H9 (cell line): Measurements from ENCODE around the gene ARHGAP15. TPM values are rescaled to one million over a fixed set of nuclear protein-coding genes. Genes with fewer than 3 reads are reported as not detected.

Experiments used
- DNase-seq: peaks from one replicate; pipeline ENCODE4 v3.0.0-alpha.2; 2017
- H2AFZ ChIP-seq: one replicate; pipeline ENCODE4 v1.6.1; 2013; ENCODE audit warnings: mild to moderate bottlenecking, low read length, control low read depth, moderate library complexity
- H2AK5ac ChIP-seq: 2 replicates; pipeline ENCODE4 v1.6.1; 2013; ENCODE audit warnings: low read length, control low read depth, mixed read lengths; ENCODE audit not compliant: insufficient read length
- H2BK120ac ChIP-seq: one replicate; pipeline ENCODE4 v1.6.1; 2013; ENCODE audit warnings: low read depth, mild to moderate bottlenecking, low read length, control low read depth, inconsistent platforms; ENCODE audit not compliant: poor library complexity, severe bottlenecking
- H2BK12ac ChIP-seq: 2 replicates; pipeline ENCODE4 v1.6.1; 2013; ENCODE audit warnings: low read length, control low read depth, mixed read lengths, low read depth; ENCODE audit not compliant: insufficient read length
- H2BK15ac ChIP-seq: 2 replicates; pipeline ENCODE4 v1.6.1; 2013; ENCODE audit warnings: low read depth, low read length, control low read depth
- H2BK20ac ChIP-seq: one replicate; pipeline ENCODE4 v1.6.1; 2013; ENCODE audit warnings: low read depth, mild to moderate bottlenecking, low read length, control low read depth, inconsistent platforms; ENCODE audit not compliant: poor library complexity, severe bottlenecking
- H2BK5ac ChIP-seq: 2 replicates; pipeline ENCODE4 v1.6.1; 2013; ENCODE audit warnings: low read length, control low read depth, mixed read lengths; ENCODE audit not compliant: insufficient read length
- H3K14ac ChIP-seq: 2 replicates; pipeline ENCODE4 v1.6.1; 2013; ENCODE audit warnings: low read length, control low read depth; ENCODE audit not compliant: insufficient read depth
- H3K18ac ChIP-seq: 2 replicates; pipeline ENCODE4 v1.6.1; 2013; ENCODE audit warnings: low read depth, mild to moderate bottlenecking, mixed read lengths, low read length, control low read depth; ENCODE audit not compliant: insufficient read length
- H3K23ac ChIP-seq: 2 replicates; pipeline ENCODE4 v1.6.1; 2013; ENCODE audit warnings: low read length, control low read depth, mixed read lengths, low read depth; ENCODE audit not compliant: insufficient read length
- H3K23me2 ChIP-seq: 2 replicates; pipeline ENCODE4 v1.6.1; 2013; ENCODE audit warnings: low read depth, mild to moderate bottlenecking, mixed read lengths, low read length, control low read depth; ENCODE audit not compliant: insufficient read length, poor library complexity, severe bottlenecking
- H3K27ac ChIP-seq: 2 replicates; pipeline ENCODE4 v1.5.1; 2013; ENCODE audit warnings: low read length, control low read depth, mixed read lengths, low read depth; ENCODE audit not compliant: insufficient read length
- H3K27me3 ChIP-seq: 2 replicates; pipeline ENCODE4 v1.6.1; 2013; ENCODE audit warnings: low read length, control low read depth, inconsistent platforms; ENCODE audit not compliant: insufficient read depth
- H3K4ac ChIP-seq: 2 replicates; pipeline ENCODE4 v1.6.1; 2013; ENCODE audit warnings: low read depth, mild to moderate bottlenecking, control low read depth, inconsistent platforms, low read length, moderate library complexity
- H3K4me1 ChIP-seq: 2 replicates; pipeline ENCODE4 v1.6.1; 2013; ENCODE audit warnings: low read length, control low read depth, inconsistent platforms; ENCODE audit not compliant: insufficient read depth
- H3K4me2 ChIP-seq: 2 replicates; pipeline ENCODE4 v1.6.1; 2013; ENCODE audit warnings: low read length, control low read depth, mixed read lengths; ENCODE audit not compliant: insufficient read length, insufficient read depth
- H3K56ac ChIP-seq: 2 replicates; pipeline ENCODE4 v1.6.1; 2013; ENCODE audit warnings: low read depth, mild to moderate bottlenecking, mixed read lengths, low read length, control low read depth; ENCODE audit not compliant: insufficient read length
- H3K79me1 ChIP-seq: 2 replicates; pipeline ENCODE4 v1.6.1; 2013; ENCODE audit warnings: low read depth, mild to moderate bottlenecking, moderate library complexity, low read length, control low read depth, inconsistent platforms; ENCODE audit not compliant: insufficient read depth, poor library complexity, severe bottlenecking
- H3K79me2 ChIP-seq: 2 replicates; pipeline ENCODE4 v1.6.1; 2013; ENCODE audit warnings: low read length, control low read depth, inconsistent platforms; ENCODE audit not compliant: insufficient read depth
- H3K9ac ChIP-seq: 2 replicates; pipeline ENCODE4 v1.6.1; 2013; ENCODE audit warnings: low read length, control low read depth, mixed read lengths; ENCODE audit not compliant: insufficient read length; ENCODE audit errors: extremely low read depth
- H3K9me3 ChIP-seq: one replicate; pipeline ENCODE4 v1.6.1; 2013; ENCODE audit warnings: low read depth, low read length, inconsistent platforms; ENCODE audit not compliant: control insufficient read depth
- H3T11ph ChIP-seq: one replicate; pipeline ENCODE4 v1.6.1; 2013; ENCODE audit warnings: mild to moderate bottlenecking, low read length, control low read depth, inconsistent platforms
- H4K20me1 ChIP-seq: one replicate; pipeline ENCODE4 v1.6.1; 2013; ENCODE audit not compliant: control insufficient read depth, insufficient read length, insufficient read depth
- H4K5ac ChIP-seq: 2 replicates; pipeline ENCODE4 v1.6.1; 2013; ENCODE audit warnings: low read depth, mild to moderate bottlenecking, mixed read lengths, low read length, control low read depth; ENCODE audit not compliant: insufficient read length
- H4K8ac ChIP-seq: replicated peaks from 2 replicates; pipeline ENCODE4 v1.6.1; 2013; ENCODE audit warnings: low read length, control low read depth, mixed read lengths, low read depth; ENCODE audit not compliant: insufficient read length
- H4K91ac ChIP-seq: 2 replicates; pipeline ENCODE4 v1.6.1; 2013; ENCODE audit warnings: low read depth, mild to moderate bottlenecking, moderate library complexity, mixed read lengths, low read length, control low read depth; ENCODE audit not compliant: insufficient read length
- H3K27ac Mint-ChIP-seq, 3 experiments: 2 replicates in 2 of 3; 3 replicates in 1 of 3; pipeline ENCODE4 v1.8.0; 2020 to 2021; ENCODE audit warnings: mixed read lengths in 3 of 3, mild to moderate bottlenecking in 1 of 3, moderate library complexity in 1 of 3
- H3K27me3 Mint-ChIP-seq: 2 replicates; pipeline ENCODE4 v1.8.0; 2021; ENCODE audit warnings: low read depth, mild to moderate bottlenecking, moderate library complexity, mixed read lengths
- H3K36me3 Mint-ChIP-seq, 3 experiments: 2 replicates in 2 of 3; 3 replicates in 1 of 3; pipeline ENCODE4 v1.8.0; 2020 to 2021; ENCODE audit warnings: low read depth in 3 of 3, mixed read lengths in 3 of 3; ENCODE audit not compliant: insufficient read depth in 1 of 3
- H3K4me1 Mint-ChIP-seq, 2 experiments: 2 replicates each; pipeline ENCODE4 v1.8.0; 2020; ENCODE audit warnings: mixed read lengths in 2 of 2
- H3K4me3 Mint-ChIP-seq, 2 experiments: 2 replicates in 1 of 2; 3 replicates in 1 of 2; pipeline ENCODE4 v1.8.0; 2020 to 2021; ENCODE audit warnings: mild to moderate bottlenecking in 2 of 2, mixed read lengths in 2 of 2, moderate library complexity in 1 of 2
- H3K9me3 Mint-ChIP-seq, 2 experiments: 2 replicates in 1 of 2; 3 replicates in 1 of 2; pipeline ENCODE4 v1.8.0; 2020; ENCODE audit warnings: mild to moderate bottlenecking in 2 of 2, mixed read lengths in 2 of 2, moderate library complexity in 1 of 2
- CTCF ChIP-seq: fragments of 200-600 bp; sonication (generic); conservative IDR thresholded peaks from 3 replicates; pipeline ENCODE4 v1.8.0; 2021; ENCODE audit warnings: antibody characterized with exemption, mild to moderate bottlenecking
- WGBS: extraction: QIAGEN DNeasy Blood & Tissue Kit; methylation state at CpG from one replicate; pipeline ENCODE4 v1.1.7; 2013; ENCODE audit warnings: missing lambda C conversion rate, low lambda C conversion rate, mixed read lengths; ENCODE audit not compliant: insufficient read length; ENCODE audit errors: extremely low coverage; 5-methylcytosine and 5-hydroxymethylcytosine counted together
- total RNA-seq: library from RNA; stranded (reverse); gene quantifications from 2 replicates; pipeline ENCODE4 v1.2.1, GENCODE V29; 2021

The ARHGAP15 gene
- total RNA-seq, 1 experiment from 2014 or later: not detected

- Histone ChIP-seq H3K4me1 (no peaks in the 10 kb centered on the region; the same call in 1 of the 2 replicates), H3K27ac (no peak overlapping the region), H3K23ac (no peak overlapping the region), H3T11ph (no peak overlapping the region), H3K79me1 (no peaks in the 10 kb centered on the region), H4K8ac (no peak overlapping the region), H3K27me3 (no peaks in the 10 kb centered on the region), H4K91ac (no peak overlapping the region), H2BK120ac (no peak overlapping the region), H2BK12ac (no peak overlapping the region), H3K4ac (no peak overlapping the region), H3K4me2 (no peak overlapping the region), H2BK5ac (no peak overlapping the region), H4K5ac (no peak overlapping the region), H3K9ac (no peak overlapping the region), H2BK15ac (no peak overlapping the region), H3K9me3 (no peaks in the 10 kb centered on the region), H3K14ac (no peak overlapping the region), H2BK20ac (no peak overlapping the region), H3K23me2 (no peaks in the 10 kb centered on the region), H2AFZ (no peak overlapping the region), H3K56ac (no peak overlapping the region), H2AK5ac (no peak overlapping the region), H4K20me1 (no peaks in the 10 kb centered on the region), H3K18ac (no peak overlapping the region), H3K79me2 (no peaks in the 10 kb centered on the region)
- Mint-ChIP-seq H3K36me3 (no peaks in the 10 kb centered on the region), H3K27ac (peak overlapping the region in 2 of 3 experiments; percentile 56 to 89; a peak in 2 of 7 replicates), H3K27me3 (no peaks in the 10 kb centered on the region), H3K4me3 (no peak overlapping the region), H3K9me3 (no peaks in the 10 kb centered on the region), H3K4me1 (peaks cover 15 to 26% of the 10 kb centered on the region in 2 experiments)
- no peak for DNase-seq
- WGBS: no CpG with 5 or more reads among the region's 2 CpGs
- no peak for TF ChIP-seq CTCF
Observed at GRCh38 chr2:143577489-143577888, 448.3 kb downstream of the ARHGAP15 start.
